ENCODE data around the gene POGZ.
"Not testable (repeated sequence)": the region's sequence is repeated elsewhere in the genome, so short reads cannot be mapped to it uniquely, and the experiment has no call there.

Gene POGZ

GRCh38 chr1:151475175-151475574 lies 15.9 kb upstream of the POGZ start:
- DNase-seq, result no peak

DNA sequence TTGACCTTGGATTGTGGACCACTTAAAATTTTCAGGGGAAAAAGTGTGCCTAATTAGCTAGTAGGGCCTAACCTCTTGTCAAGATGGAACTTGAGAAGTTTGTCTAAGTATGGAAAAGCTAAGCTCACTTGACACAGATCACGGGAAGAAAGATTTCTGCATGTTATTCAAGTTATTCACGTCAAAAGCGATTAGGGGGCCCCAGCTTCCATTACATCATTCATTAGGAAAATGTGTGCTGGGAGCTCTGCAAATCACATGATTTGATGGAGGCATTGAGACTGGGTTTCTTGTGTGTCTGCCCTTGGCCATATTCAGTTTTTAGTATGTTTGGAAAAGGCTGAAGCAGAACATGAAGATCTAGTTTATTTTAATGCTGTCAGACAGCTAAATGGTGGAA lies 15.5 kb upstream of the POGZ start:
- no peak for DNase-seq

- DNase-seq, result peak; percentile 80
Observed at GRCh38 chr1:151472856-151473731, 13.8 kb upstream of the POGZ start.

GRCh38 chr1:151465026-151465425 lies 5.7 kb upstream of the POGZ start:
- no peak for DNase-seq

DNA sequence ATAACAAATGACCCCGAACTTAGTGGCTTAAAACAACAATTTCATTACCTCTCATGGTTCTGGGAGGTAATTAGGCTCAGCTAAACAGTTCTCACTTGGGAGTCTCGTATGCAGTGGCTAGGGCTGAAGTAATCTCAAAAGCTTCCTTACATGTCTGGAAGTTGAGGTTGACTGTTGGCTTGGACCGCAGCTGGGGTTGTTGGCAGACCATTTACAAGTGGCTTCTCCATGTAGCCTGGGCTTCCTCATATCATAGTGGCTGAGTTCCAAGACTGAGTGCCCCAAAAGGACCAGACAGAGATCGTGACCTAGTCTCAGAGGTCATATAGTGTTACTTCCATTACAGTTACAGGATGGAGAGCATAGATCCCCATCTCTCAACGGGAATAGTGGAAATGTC lies 2.4 kb upstream of the POGZ start:
- no peak for DNase-seq

- no peak for DNase-seq
Observed at GRCh38 chr1:151458802-151459330, 428 bp downstream of the POGZ start.

DNA sequence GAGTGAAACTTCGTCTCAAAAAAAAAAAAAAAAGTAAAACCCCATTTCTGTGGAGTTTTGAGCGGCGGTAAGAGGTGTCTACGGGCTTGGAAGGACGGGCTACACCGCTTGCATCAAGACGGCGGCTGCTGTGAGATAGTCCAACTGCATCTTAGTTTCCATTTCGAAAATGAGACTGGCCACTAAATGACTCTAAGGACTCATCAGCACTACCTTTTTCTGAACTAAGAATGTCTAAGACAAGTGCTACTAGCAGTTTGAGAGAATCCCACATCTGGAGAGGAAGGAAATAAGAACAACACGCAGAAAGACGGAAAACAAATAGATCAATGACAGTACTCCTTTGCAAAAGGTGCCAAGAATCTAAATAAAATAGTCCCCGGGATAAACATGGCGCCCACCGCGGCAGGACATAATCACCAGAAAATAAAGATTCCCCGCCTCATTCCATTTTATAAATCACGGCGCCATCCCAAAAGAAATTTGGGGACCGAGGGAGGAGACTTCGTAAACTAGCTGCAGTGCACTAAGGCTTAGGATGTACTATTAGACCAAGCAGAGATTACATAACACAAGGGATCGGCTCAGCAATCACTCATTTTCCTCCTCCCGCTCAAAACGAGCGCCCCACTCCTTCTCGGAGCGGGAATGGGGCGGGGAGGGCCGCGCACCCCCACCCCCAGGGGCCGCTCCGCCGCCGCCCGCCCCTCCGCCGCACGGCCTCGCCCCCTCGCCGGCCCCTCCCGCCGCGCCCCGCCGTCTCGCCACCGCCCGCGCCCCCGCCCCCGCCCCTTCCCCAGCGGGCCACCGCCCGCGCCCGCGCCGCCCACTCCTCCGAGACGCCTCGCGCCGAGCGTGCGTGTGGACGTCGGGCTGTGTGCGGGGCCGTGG lies 1.1 kb downstream of the POGZ start:
- DNase-seq, result peak; percentile 58

DNA sequence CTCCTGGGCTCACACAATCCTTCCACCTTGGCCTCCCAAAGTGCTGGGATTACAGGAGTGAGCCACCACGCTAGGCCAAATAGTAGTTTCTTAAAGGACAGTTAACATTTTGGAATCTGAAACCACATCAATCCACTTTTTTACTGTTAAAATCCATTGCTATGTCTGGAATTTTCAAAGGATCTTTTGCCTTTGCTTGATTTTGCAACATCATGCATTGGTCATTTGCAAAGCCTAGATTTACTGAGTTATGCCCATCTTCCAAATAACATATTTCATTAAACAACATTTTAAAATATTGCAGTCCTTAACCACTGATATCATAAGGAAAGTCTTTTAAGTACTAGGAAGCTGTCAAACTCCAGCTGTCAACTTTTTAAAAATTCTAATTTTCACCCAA lies 3.3 kb downstream of the POGZ start:
- DNase-seq, result no peak

GRCh38 chr1:151455231-151455630 lies 4.1 kb downstream of the POGZ start:
- DNase-seq, result no peak

DNA sequence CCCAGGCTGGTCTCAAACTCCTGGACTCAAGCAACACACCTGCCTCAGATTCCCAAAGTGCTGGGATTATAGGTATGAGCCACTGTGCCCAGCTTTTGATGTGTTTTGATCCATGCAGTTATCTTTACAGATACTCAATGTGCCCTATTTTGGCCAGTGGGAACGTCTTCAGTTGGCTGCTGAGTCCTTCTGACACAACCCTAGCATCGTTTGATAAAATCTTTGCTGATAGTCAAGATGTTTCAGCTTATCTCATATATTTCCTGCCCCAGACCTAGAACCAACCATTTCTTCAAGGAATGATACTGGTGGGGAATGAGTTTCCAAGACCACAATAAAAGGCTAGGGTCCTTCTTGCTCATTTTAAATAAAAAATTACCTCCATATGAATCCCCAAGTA lies 11.6 kb downstream of the POGZ start:
- no peak for DNase-seq

- DNase-seq, result no peak
Observed at GRCh38 chr1:151444783-151445177, 14.5 kb downstream of the POGZ start.

DNA sequence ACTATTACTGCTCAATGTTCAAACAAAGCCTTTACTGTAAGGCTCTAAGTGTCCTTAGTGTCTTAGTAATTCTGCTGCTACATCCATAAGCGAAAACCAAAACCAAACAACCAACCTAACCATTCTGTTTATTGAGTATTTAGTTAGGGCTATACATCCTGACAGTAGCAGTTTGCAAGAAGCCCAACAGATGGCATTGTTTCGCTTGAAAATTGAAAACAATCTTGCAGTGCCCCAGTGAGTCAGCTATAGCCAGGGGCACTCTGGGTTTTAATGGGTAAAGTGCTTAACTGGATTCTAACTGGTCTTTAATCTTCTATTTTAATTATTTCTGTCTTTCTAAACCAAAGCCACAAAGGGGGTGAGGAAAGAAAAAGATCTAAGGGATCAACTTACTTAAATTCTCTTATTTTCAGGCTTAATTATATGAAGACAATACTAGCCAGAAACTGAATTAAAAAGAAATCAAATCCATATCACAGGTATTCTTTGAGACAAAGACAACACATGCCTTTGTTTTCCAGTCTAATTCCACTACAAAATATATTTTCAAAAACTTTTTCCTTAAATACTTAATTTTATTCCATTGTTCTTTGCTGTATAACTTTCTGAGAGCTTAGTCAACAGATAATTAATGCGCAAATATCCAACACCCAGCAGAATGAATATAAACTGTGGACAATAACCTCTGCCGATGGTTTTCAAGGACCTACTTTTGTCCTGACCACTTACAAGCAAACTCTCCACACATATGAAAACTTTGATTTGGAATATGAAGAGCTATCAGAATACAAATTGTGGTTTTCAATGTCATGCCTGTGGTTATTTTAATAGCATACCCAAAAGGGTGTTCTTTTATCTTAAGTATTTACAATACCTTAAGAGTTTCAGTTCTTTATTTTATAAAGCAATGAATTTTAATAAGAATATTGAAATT lies 15.2 kb downstream of the POGZ start:
- peak; percentile 85 for DNase-seq

GRCh38 chr1:151437396-151437795 lies 21.9 kb downstream of the POGZ start:
- DNase-seq, result not testable (repeated sequence)

DNA sequence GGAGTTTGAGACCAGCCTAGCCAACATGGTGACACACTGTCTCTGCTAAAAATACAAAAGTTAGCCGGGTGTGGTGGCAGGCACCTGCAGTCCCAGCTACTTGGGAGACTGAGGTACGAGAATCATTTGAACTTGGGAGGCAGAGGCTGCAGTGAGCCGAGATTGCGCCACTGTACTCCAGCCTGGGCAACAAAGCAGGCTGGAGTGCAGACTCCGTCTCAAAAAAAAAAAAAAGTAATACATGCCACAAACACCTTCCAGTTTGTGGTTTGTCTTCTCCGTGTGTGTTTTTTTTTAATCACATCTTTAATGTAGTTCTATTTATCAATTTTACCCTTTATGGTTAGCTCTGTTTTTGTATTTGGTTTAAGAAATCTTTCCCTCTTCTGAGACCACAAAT lies 22.3 kb downstream of the POGZ start:
- DNase-seq, result no peak

GRCh38 chr1:151435174-151435573 lies 24.1 kb downstream of the POGZ start:
- no peak for DNase-seq

GRCh38 chr1:151433827-151434226 lies 25.5 kb downstream of the POGZ start:
- not testable (repeated sequence) for DNase-seq

DNA sequence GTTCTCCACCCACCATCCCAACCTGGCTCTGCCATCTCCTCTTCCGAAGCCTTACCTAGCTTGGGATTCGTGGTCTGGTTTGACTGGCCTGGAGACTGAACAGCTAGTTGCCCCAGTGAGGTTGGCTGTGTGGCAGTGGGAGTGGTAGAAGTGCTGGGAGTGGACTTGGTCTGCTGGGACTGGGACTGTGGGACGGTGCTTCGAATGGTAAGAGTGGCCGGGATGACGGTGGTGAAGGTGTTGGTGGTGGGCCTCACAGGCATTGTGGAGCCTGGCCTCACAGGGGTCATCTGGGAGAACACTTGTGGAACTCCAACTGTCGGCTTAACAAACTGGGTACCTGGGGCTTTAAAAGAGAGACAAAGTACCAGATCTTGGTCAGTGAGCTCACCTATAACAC lies 31.2 kb downstream of the POGZ start:
- DNase-seq, result no peak

GRCh38 chr1:151425103-151425502 lies 34.2 kb downstream of the POGZ start:
- DNase-seq, result no peak

GRCh38 chr1:151419819-151420218 lies 39.5 kb downstream of the POGZ start:
- DNase-seq, result no peak

- no peak for DNase-seq
Observed at GRCh38 chr1:151418081-151418480, 41.2 kb downstream of the POGZ start.

DNA sequence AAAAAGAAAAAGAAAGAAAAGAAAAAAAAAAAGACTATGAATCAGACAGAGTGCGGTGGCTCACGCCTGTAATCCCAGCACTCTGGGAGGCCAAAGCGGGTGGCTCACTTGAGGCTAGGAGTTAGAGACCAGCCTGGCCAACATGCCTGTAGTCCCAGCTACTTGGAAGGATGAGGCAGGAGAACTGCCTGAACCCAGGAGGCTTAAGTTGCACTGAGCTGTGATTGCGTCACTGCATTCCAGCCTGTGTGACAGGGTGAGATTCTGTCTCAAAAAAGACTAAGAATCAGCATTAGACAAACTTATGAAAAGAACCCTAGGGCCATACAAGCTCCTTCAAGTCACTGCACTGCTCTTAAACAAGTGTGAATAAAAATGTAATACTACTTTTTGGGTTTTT lies 43.1 kb downstream of the POGZ start:
- no peak for DNase-seq

- DNase-seq, result no peak
Observed at GRCh38 chr1:151411884-151412283, 47.4 kb downstream of the POGZ start.

DNA sequence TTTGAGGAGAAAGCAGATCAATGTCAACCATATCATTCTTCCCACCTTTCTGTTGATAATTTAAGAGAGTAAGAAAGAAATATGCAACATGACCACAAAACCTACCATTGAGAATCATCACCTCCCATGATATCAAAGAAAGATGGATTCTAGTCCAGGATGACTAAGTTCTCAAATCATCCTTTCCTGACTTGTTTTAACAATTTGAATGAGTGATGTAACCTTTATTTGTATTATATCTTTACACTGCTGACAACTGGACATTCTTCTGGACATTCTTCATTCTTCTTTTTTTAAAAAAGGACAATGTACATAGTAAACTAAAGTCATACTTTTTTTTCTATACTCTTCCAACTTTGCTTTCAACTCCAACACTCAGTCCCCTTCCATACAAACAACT lies 50.4 kb downstream of the POGZ start:
- DNase-seq, result no peak

All from NCI-H510A treated with DMSO at 0.1 percent for 48 hours (cell line).